Measurements from ENCODE around the gene MCCD1.

The MCCD1 gene

DNA sequence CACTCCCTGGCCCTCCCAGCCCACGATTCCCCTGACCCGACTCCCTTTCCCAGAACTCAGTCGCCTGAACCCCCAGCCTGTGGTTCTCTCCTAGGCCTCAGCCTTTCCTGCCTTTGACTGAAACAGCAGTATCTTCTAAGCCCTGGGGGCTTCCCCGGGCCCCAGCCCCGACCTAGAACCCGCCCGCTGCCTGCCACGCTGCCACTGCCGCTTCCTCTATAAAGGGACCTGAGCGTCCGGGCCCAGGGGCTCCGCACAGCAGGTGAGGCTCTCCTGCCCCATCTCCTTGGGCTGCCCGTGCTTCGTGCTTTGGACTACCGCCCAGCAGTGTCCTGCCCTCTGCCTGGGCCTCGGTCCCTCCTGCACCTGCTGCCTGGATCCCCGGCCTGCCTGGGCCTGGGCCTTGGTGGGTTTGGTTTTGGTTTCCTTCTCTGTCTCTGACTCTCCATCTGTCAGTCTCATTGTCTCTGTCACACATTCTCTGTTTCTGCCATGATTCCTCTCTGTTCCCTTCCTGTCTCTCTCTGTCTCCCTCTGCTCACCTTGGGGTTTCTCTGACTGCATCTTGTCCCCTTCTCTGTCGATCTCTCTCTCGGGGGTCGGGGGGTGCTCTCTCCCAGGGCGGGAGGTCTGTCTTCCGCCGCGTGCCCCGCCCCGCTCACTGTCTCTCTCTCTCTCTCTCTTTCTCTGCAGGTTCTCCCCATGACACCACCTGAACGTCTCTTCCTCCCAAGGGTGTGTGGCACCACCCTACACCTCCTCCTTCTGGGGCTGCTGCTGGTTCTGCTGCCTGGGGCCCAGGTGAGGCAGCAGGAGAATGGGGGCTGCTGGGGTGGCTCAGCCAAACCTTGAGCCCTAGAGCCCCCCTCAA is 43.5 kb downstream of the MCCD1 start, which contains the start of gene LTA:
LTA (plus strand) TSS at position 249 of the 871 bp plus-strand sequence; CDS start at position 703, 454 bp downstream.
- no peak for DNase-seq (ENCODE audit: low read depth)

- no peak for DNase-seq (ENCODE audit: low read depth)
These were observed 44.7 kb downstream of the MCCD1 start for GRCh38 chr6:31573239-31574105.

DNA sequence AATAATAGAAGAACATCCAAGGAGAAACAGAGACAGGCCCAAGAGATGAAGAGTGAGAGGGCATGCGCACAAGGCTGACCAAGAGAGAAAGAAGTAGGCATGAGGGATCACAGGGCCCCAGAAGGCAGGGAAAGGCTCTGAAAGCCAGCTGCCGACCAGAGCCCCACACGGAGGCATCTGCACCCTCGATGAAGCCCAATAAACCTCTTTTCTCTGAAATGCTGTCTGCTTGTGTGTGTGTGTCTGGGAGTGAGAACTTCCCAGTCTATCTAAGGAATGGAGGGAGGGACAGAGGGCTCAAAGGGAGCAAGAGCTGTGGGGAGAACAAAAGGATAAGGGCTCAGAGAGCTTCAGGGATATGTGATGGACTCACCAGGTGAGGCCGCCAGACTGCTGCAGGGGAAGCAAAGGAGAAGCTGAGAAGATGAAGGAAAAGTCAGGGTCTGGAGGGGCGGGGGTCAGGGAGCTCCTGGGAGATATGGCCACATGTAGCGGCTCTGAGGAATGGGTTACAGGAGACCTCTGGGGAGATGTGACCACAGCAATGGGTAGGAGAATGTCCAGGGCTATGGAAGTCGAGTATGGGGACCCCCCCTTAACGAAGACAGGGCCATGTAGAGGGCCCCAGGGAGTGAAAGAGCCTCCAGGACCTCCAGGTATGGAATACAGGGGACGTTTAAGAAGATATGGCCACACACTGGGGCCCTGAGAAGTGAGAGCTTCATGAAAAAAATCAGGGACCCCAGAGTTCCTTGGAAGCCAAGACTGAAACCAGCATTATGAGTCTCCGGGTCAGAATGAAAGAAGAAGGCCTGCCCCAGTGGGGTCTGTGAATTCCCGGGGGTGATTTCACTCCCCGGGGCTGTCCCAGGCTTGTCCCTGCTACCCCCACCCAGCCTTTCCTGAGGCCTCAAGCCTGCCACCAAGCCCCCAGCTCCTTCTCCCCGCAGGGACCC is 45.6 kb downstream of the MCCD1 start:
- DNase-seq (ENCODE audit: low read depth), result no peak

GRCh38 chr6:31575335-31575901 is 46.7 kb downstream of the MCCD1 start, which contains the start of gene TNF:
TSS of gene TNF (plus strand) at chr6:31575565. CDS start at chr6:31575742, 177 bp downstream.
- DNase-seq (ENCODE audit: low read depth), result no peak

GRCh38 chr6:31575952-31576685 is 47.4 kb downstream of the MCCD1 start:
- no peak for DNase-seq (ENCODE audit: low read depth)

- DNase-seq (ENCODE audit: low read depth), result no peak
These were observed 48.3 kb downstream of the MCCD1 start for GRCh38 chr6:31576897-31577578.

DNA sequence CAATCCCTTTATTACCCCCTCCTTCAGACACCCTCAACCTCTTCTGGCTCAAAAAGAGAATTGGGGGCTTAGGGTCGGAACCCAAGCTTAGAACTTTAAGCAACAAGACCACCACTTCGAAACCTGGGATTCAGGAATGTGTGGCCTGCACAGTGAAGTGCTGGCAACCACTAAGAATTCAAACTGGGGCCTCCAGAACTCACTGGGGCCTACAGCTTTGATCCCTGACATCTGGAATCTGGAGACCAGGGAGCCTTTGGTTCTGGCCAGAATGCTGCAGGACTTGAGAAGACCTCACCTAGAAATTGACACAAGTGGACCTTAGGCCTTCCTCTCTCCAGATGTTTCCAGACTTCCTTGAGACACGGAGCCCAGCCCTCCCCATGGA is 48.8 kb downstream of the MCCD1 start:
- no peak for DNase-seq (ENCODE audit: low read depth)

DNA sequence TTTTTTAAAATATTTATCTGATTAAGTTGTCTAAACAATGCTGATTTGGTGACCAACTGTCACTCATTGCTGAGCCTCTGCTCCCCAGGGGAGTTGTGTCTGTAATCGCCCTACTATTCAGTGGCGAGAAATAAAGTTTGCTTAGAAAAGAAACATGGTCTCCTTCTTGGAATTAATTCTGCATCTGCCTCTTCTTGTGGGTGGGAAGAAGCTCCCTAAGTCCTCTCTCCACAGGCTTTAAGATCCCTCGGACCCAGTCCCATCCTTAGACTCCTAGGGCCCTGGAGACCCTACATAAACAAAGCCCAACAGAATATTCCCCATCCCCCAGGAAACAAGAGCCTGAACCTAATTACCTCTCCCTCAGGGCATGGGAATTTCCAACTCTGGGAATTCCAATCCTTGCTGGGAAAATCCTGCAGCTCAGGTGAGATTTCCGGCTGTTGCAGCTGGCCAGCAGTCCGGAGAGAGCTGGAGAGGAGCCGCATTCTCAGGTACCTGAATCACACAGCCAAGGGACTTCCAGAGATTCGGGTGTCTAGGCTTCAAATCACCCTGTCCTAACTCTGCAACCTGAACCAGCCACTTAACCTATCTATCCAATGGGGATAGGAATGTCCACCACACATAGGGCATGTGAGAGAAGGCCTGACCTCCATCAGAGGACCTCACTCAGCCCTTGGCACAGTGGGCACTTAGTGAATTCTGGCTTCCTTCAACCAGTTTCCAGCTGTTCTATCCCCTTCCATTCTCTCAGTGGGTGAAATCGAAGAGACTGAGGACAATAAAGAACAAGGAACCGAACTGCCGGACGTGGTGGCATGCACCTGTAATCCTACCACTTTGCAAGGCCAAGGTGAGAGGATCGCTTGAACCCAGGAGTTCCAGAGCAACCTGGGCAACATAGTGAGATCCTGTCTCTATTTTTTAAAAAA is 49.7 kb downstream of the MCCD1 start:
- no peak for DNase-seq (ENCODE audit: low read depth)

GRCh38 chr6:31579119-31579505 is 50.4 kb downstream of the MCCD1 start:
- DNase-seq (ENCODE audit: low read depth), result no peak
